Chondrocyte (in vitro differentiated cells): ENCODE results near the gene TUBB. TPM values are rescaled to one million over a fixed set of nuclear protein-coding genes. Genes with fewer than 3 reads are reported as not detected.
A peak's percentile ranks its signal among the peaks of the same experiment; 100 is the strongest.
"Not testable (repeated sequence)": the region's sequence is repeated elsewhere in the genome, so short reads cannot be mapped to it uniquely, and the experiment has no call there.

Source experiments
- DNase-seq: peaks from one replicate; pipeline ENCODE4 v3.0.0; 2021; ENCODE audit warnings: mixed read lengths, low spot score
- H3K27ac Mint-ChIP-seq: one replicate; pipeline ENCODE4 v1.8.0; 2021; ENCODE audit warnings: mild to moderate bottlenecking, moderate library complexity, mixed read lengths; ENCODE audit not compliant: unreplicated experiment
- H3K27me3 Mint-ChIP-seq: 2 replicates; pipeline ENCODE4 v1.8.0; 2021; ENCODE audit warnings: low read depth, mixed read lengths
- H3K36me3 Mint-ChIP-seq: 2 replicates; pipeline ENCODE4 v1.8.0; 2021; ENCODE audit warnings: low read depth, mixed read lengths
- H3K4me1 Mint-ChIP-seq: 2 replicates; pipeline ENCODE4 v1.8.0; 2021; ENCODE audit warnings: low read depth, mild to moderate bottlenecking, mixed read lengths
- H3K4me3 Mint-ChIP-seq: one replicate; pipeline ENCODE4 v1.8.0; 2021; ENCODE audit warnings: mild to moderate bottlenecking, moderate library complexity, mixed read lengths; ENCODE audit not compliant: unreplicated experiment
- H3K9me3 Mint-ChIP-seq: 2 replicates; pipeline ENCODE4 v1.8.0; 2021; ENCODE audit warnings: low read depth, mixed read lengths
- total RNA-seq: library from RNA; stranded (reverse); gene quantifications from 3 replicates; pipeline ENCODE4 v1.2.1, GENCODE V29; 2021
- TF ChIP-seq, protein P1 (sequence below): fragments of 200-600 bp; sonication (generic); IDR thresholded peaks from 2 replicates; pipeline ENCODE4 v1.5.0; 2021; ENCODE audit warnings: antibody characterized with exemption, mild to moderate bottlenecking, moderate library complexity

The TUBB gene
- total RNA-seq, 1 donor from 2014 or later = 681 TPM

DNA sequence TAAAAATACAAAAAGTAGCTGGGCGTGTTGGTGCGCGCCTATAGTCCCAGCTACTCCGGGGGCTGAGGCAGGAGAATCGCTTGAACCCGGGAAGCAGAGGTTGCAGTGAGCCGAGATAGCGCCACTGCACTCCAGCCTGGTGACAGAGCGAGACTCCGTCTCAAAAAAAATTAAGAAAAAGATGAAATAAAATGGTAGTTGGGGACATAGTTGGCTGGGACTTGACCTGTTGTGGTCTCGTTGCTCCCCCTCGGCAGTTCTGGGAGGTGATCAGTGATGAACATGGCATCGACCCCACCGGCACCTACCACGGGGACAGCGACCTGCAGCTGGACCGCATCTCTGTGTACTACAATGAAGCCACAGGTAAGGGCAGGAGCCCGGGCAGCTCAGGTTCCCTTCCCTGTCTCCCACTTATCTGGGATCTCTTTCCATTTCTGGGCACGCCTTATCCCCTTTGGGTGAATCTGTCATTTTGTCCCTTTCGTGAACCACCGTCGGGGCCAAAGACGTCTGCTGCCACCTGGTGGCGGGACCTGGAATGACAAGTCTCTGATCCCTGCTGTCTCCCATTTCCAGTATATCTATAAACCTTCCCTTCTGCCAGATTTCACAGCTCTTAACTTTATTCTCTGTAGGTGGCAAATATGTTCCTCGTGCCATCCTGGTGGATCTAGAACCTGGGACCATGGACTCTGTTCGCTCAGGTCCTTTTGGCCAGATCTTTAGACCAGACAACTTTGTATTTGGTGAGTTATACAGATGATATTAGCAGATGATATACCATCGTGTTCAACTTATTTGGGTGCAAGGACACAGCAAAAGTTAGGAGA, 2.3 kb downstream of the TUBB start:
- H3K4me3 Mint-ChIP-seq = peak overlapping the region; percentile 96
- no peak for DNase-seq
- no peaks in the 10 kb centered on the region for H3K9me3 Mint-ChIP-seq
- no peaks in the 10 kb centered on the region for H3K27me3 Mint-ChIP-seq
- TF ChIP-seq, protein P1, sequence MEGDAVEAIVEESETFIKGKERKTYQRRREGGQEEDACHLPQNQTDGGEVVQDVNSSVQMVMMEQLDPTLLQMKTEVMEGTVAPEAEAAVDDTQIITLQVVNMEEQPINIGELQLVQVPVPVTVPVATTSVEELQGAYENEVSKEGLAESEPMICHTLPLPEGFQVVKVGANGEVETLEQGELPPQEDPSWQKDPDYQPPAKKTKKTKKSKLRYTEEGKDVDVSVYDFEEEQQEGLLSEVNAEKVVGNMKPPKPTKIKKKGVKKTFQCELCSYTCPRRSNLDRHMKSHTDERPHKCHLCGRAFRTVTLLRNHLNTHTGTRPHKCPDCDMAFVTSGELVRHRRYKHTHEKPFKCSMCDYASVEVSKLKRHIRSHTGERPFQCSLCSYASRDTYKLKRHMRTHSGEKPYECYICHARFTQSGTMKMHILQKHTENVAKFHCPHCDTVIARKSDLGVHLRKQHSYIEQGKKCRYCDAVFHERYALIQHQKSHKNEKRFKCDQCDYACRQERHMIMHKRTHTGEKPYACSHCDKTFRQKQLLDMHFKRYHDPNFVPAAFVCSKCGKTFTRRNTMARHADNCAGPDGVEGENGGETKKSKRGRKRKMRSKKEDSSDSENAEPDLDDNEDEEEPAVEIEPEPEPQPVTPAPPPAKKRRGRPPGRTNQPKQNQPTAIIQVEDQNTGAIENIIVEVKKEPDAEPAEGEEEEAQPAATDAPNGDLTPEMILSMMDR = peak; percentile 97
- peaks cover 60% of the 10 kb centered on the region for H3K4me1 Mint-ChIP-seq
- H3K36me3 Mint-ChIP-seq = peaks cover 44% of the 10 kb centered on the region
- H3K27ac Mint-ChIP-seq = peak overlapping the region; percentile 96

DNA sequence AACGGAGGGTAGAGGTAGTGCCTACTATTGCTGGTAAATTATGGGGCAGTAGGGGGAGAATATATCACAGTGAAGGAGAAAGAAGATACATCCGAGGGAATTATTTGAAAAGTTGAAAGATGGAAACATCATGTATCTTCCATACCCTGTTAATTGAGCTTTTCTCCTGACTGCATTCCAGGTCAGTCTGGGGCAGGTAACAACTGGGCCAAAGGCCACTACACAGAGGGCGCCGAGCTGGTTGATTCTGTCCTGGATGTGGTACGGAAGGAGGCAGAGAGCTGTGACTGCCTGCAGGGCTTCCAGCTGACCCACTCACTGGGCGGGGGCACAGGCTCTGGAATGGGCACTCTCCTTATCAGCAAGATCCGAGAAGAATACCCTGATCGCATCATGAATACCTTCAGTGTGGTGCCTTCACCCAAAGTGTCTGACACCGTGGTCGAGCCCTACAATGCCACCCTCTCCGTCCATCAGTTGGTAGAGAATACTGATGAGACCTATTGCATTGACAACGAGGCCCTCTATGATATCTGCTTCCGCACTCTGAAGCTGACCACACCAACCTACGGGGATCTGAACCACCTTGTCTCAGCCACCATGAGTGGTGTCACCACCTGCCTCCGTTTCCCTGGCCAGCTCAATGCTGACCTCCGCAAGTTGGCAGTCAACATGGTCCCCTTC, 3.1 kb downstream of the TUBB start:
- Mint-ChIP-seq H3K27ac (peak overlapping the region; percentile 96), H3K36me3 (peaks cover 44% of the 10 kb centered on the region), H3K4me3 (peak overlapping the region; percentile 96), H3K4me1 (peaks cover 62% of the 10 kb centered on the region)
- H3K9me3 Mint-ChIP-seq, DNase-seq, H3K27me3 Mint-ChIP-seq: not testable (repeated sequence)

DNA sequence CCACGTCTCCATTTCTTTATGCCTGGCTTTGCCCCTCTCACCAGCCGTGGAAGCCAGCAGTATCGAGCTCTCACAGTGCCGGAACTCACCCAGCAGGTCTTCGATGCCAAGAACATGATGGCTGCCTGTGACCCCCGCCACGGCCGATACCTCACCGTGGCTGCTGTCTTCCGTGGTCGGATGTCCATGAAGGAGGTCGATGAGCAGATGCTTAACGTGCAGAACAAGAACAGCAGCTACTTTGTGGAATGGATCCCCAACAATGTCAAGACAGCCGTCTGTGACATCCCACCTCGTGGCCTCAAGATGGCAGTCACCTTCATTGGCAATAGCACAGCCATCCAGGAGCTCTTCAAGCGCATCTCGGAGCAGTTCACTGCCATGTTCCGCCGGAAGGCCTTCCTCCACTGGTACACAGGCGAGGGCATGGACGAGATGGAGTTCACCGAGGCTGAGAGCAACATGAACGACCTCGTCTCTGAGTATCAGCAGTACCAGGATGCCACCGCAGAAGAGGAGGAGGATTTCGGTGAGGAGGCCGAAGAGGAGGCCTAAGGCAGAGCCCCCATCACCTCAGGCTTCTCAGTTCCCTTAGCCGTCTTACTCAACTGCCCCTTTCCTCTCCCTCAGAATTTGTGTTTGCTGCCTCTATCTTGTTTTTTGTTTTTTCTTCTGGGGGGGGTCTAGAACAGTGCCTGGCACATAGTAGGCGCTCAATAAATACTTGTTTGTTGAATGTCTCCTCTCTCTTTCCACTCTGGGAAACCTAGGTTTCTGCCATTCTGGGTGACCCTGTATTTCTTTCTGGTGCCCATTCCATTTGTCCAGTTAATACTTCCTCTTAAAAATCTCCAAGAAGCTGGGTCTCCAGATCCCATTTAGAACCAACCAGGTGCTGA, 3.9 kb downstream of the TUBB start:
- not testable (repeated sequence) for H3K9me3 Mint-ChIP-seq, H3K27me3 Mint-ChIP-seq, DNase-seq
- TF ChIP-seq, protein P1 = peak; percentile 43
- Mint-ChIP-seq H3K27ac (peak overlapping the region; percentile 96), H3K4me1 (peaks cover 54% of the 10 kb centered on the region), H3K4me3 (peak overlapping the region; percentile 96), H3K36me3 (peaks cover 44% of the 10 kb centered on the region)

DNA sequence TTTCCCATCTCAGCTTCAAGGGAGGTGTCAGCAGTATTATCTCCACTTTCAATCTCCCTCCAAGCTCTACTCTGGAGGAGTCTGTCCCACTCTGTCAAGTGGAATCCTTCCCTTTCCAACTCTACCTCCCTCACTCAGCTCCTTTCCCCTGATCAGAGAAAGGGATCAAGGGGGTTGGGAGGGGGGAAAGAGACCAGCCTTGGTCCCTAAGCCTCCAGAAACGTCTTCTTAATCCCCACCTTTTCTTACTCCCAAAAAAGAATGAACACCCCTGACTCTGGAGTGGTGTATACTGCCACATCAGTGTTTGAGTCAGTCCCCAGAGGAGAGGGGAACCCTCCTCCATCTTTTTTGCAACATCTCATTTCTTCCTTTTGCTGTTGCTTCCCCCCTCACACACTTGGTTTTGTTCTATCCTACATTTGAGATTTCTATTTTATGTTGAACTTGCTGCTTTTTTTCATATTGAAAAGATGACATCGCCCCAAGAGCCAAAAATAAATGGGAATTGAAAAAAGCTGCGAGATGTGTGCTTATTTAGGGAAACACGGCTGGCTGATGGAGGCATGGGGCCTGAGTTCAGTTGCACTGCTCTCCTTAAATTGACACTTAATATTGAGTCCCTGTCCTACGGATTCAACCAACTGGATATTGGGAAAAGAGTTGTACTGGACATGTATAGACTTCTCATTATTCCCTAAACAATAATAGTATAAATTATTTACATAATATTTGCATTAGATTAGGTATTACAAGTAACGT, 4.9 kb downstream of the TUBB start:
- H3K27ac Mint-ChIP-seq = peak overlapping the region; percentile 96
- H3K4me1 Mint-ChIP-seq = peaks cover 45% of the 10 kb centered on the region
- H3K36me3 Mint-ChIP-seq = peaks cover 47% of the 10 kb centered on the region
- H3K27me3 Mint-ChIP-seq = no peaks in the 10 kb centered on the region
- TF ChIP-seq, protein P1 = no peak
- H3K4me3 Mint-ChIP-seq = peak overlapping the region; percentile 62
- no peaks in the 10 kb centered on the region for H3K9me3 Mint-ChIP-seq
- no peak for DNase-seq

DNA sequence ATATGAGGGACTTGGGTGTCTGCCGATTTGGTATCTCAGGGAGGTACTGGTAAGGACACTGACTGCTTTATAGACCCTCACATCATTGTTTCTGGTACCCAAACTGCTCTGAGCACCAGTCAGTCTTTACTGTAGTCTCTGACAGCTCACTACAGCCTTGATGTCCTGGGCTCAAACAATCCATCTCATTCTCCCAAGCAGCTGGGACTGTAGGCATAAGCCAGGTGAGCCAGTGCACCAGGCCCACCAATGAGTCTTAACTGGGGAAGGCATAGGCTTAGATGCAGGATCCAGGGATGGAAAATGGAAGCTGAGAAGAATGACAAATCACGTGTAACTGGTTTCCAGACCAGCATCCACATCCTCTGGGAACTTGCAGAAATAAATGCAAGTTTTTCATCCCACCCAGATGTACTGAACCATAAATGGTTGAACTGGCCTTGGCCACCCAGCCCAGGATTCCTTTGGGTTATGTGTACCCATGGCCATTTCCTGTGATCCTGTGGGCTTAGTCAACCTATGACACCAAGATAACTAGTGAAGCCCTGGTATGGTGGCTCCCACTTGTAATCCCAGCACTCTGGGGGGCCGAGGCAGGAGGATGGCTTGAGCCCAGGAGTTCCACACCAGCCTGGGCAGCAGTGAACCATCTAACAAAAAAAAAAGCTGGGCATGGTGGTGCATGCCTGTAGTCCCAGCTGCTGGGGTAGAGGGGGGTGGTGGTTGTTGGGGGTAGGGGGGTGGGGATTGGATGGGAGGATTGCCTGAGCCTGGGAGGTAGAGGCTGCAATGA, 5.8 kb downstream of the TUBB start:
- Mint-ChIP-seq H3K4me1 (peaks cover 46% of the 10 kb centered on the region), H3K27me3 (no peaks in the 10 kb centered on the region), H3K36me3 (peaks cover 44% of the 10 kb centered on the region), H3K27ac (peak overlapping the region; percentile 43), H3K4me3 (no peak overlapping the region), H3K9me3 (no peaks in the 10 kb centered on the region)
- TF ChIP-seq, protein P1 = no peak
- no peak for DNase-seq
